Stimulated activated CD4-positive, alpha-beta T cell treated with anti-CD3 and anti-CD28 coated beads, Interleukin-15, amount 100 ng/mL, for 48 hours (primary cell): ENCODE data around the gene SCN5A.

Source experiments
- DNase-seq, 2 donors: peaks; one replicate each; pipeline ENCODE4 v3.0.0-alpha.2; 2020; ENCODE audit warnings: low read depth in 2 of 2

Gene SCN5A

GRCh38 chr3:38560996-38561717 lies 88.3 kb downstream of the SCN5A start:
- DNase-seq, result no peak

GRCh38 chr3:38560284-38560683 lies 89.2 kb downstream of the SCN5A start:
- no peak for DNase-seq

GRCh38 chr3:38558864-38559263 lies 90.6 kb downstream of the SCN5A start:
- no peak for DNase-seq

GRCh38 chr3:38556640-38557358 lies 92.7 kb downstream of the SCN5A start:
- DNase-seq, result no peak

- no peak for DNase-seq
Measured at GRCh38 chr3:38555926-38556325, 93.6 kb downstream of the SCN5A start.

- no peak for DNase-seq
Measured at GRCh38 chr3:38555149-38555840, 94.2 kb downstream of the SCN5A start.

DNA sequence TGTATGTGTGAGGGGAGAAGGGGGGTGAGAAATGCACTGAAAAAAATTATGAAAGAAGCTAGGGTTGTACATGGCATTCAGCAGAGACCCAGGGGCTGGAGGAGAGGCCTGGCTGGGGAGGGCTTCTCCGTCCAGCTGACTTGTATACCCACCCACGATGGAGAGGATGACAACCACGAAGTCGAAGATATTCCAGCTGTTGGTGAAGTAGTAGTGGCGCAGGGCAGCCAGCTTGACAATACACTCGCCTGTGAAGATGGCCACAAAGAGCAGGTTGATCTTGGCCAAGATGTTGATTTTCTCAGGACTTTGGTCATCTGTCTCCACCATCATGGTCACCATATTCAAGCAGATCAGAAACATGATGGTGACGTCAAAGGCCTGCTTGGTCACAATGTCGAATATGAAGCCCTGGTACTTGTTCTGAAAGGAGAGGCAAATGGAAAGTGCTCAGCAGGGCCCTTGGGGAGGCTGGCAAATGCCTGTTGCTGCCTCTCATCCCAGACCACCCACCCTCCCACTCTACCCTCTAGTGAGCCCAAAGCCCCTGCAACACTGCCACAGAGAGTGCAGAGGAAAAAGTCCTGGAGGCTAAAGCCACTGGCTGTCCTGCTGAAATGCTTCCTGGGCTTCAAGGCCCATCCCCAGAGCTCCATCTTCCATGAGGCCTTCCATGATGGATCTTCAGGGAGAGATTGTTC lies 95.2 kb downstream of the SCN5A start:
- DNase-seq, result no peak

- DNase-seq, result no peak
Measured at GRCh38 chr3:38553071-38553470, 96.4 kb downstream of the SCN5A start.

GRCh38 chr3:38552364-38552763 lies 97.1 kb downstream of the SCN5A start:
- no peak for DNase-seq

- DNase-seq, result no peak
Measured at GRCh38 chr3:38551026-38551832, 98.3 kb downstream of the SCN5A start.

DNA sequence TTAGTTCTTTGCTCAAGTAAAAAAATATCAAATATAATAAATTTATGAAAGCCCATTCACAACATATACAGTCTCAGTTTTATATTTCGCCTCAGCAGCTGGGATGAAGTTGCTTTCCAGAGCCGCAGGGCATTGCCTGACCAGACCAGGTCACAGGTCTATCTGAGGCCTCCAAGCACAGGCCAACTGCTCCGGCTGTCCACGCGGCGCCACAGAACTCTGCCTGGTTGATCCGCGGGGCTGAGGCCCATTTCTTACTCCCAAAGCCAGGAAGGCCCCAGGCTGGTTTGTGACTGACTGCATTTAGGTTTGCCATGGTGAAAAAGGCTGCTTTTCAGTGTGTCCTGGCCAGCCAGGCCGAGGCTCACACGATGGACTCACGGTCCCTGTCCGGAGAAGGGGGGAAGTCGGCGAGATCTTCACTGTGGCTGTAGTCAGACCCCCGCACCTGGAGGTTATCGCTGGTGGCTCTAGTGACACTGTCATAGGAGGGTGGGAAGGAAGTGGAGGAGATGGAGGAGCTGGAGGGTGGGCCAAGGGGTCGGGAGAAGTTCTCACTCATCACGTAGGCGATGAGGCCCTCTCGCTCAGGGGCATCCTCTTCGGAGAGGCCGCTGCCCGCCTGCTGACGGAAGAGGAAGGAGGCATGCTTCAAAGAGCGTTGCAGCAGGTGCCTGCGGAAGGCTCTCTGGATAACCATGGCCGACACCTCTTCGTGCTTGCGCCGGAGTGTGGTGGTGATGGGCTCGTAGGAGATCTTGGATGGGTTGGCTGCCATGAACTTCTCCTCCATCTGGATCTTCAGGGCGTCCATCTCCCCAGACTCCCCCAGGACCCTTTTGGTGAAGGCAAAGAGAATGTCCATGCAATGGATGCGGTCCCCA lies 99.3 kb downstream of the SCN5A start:
- DNase-seq, result no peak

- DNase-seq, result no peak
Measured at GRCh38 chr3:38549486-38549885, 100.0 kb downstream of the SCN5A start.

DNA sequence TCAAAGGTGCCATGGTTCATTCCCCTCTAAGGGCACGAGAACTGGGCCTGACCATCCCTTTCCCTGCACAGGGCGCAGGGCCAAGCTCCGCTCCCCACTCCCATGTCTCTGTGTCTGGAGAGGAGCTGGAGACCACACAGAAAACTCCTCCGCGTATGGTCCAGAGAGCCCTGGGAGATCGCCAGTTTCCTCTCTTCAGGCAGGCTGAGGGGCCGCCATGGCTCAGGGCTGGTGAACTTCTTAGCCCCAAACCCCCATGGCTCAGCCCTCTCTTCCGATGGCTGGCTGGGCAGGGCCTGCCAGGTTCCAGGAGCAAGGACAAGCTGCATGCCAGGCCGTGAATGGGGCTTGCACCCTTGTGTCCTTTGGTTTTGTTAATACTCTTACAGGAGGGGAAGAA lies 100.4 kb downstream of the SCN5A start:
- no peak for DNase-seq

GRCh38 chr3:38548154-38548931 lies 101.1 kb downstream of the SCN5A start:
- no peak for DNase-seq

DNA sequence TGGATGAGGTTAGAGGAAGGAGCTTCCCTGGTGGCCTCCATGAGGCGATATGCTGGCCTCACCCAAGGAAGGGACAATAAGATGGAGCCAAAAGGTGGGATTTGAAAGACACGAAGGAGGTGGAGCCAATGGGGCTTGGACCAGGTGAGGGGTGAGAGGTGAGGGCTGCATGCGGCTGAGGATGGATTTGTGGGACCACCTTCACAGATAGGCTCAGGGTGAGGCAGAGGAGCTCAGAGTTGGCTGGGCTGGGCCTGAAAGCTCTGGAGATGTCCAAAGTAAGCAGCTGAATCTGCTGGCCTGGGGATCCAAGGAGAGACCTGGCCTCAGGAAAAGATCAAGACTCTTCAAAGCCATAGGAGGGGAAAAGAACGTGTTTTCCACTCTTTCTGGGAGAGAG lies 103.5 kb downstream of the SCN5A start:
- no peak for DNase-seq

GRCh38 chr3:38545550-38545949 lies 103.9 kb downstream of the SCN5A start:
- no peak for DNase-seq

- no peak for DNase-seq
Measured at GRCh38 chr3:38544926-38545325, 104.6 kb downstream of the SCN5A start.

GRCh38 chr3:38543586-38543985 lies 105.9 kb downstream of the SCN5A start:
- DNase-seq, result no peak
